GM23338 (cell line): ENCODE data around the gene TBC1D30. TPM values are rescaled to one million over a fixed set of nuclear protein-coding genes. Genes with fewer than 3 reads are reported as not detected.

Source experiments
- ATAC-seq: fragments of 200-7000 bp; cut with Tn5 transposase; 3 replicates; pipeline ENCODE4 v1.9.1; 2020
- DNase-seq: peaks from one replicate; pipeline ENCODE4 v3.0.0-alpha.2; 2015; ENCODE audit warnings: low spot score
- H2AFZ ChIP-seq: fragments of 200-600 bp; sonication (generic); 2 replicates; pipeline ENCODE4 v1.8.0; 2016; ENCODE audit warnings: antibody characterized with exemption, mild to moderate bottlenecking, moderate library complexity
- H3F3A ChIP-seq: fragments of 200-600 bp; sonication (generic); replicated peaks from 2 replicates; pipeline ENCODE4 v1.8.0; 2017; ENCODE audit warnings: antibody characterized with exemption, mixed run types, low read depth
- H3K27ac ChIP-seq: fragments of 200-600 bp; sonication (generic); 2 replicates; pipeline ENCODE4 v1.6.1; 2016; ENCODE audit warnings: low read depth
- H3K27me3 ChIP-seq: fragments of 200-600 bp; sonication (generic); 2 replicates; pipeline ENCODE4 v1.8.0; 2016; ENCODE audit warnings: mild to moderate bottlenecking, mixed run types, moderate library complexity; ENCODE audit not compliant: insufficient read depth
- H3K36me3 ChIP-seq: fragments of 200-600 bp; sonication (generic); 2 replicates; pipeline ENCODE4 v1.8.0; 2016; ENCODE audit warnings: mild to moderate bottlenecking; ENCODE audit not compliant: insufficient read depth
- H3K4me1 ChIP-seq: fragments of 200-600 bp; sonication (generic); 2 replicates; pipeline ENCODE4 v1.8.0; 2016; ENCODE audit warnings: mild to moderate bottlenecking, moderate library complexity; ENCODE audit not compliant: insufficient read depth
- H3K4me2 ChIP-seq: fragments of 200-600 bp; sonication (generic); 2 replicates; pipeline ENCODE4 v1.7.1; 2017; ENCODE audit warnings: mixed run types
- H3K4me3 ChIP-seq: fragments of 200-600 bp; sonication (generic); 2 replicates; pipeline ENCODE4 v1.6.1; 2016; ENCODE audit warnings: mixed run types
- H3K79me2 ChIP-seq: fragments of 200-600 bp; sonication (generic); replicated peaks from 2 replicates; pipeline ENCODE4 v1.8.0; 2017; ENCODE audit warnings: mild to moderate bottlenecking; ENCODE audit not compliant: insufficient read depth
- H3K9me2 ChIP-seq: fragments of 200-600 bp; sonication (generic); 2 replicates; pipeline ENCODE4 v1.8.0; 2017; ENCODE audit not compliant: insufficient read depth
- H4K20me1 ChIP-seq: fragments of 200-600 bp; sonication (generic); replicated peaks from 2 replicates; pipeline ENCODE4 v1.8.0; 2017; ENCODE audit warnings: mild to moderate bottlenecking; ENCODE audit not compliant: insufficient read depth
- H3K27ac Mint-ChIP-seq: 2 replicates; pipeline ENCODE4 v1.8.0; 2020; ENCODE audit warnings: inconsistent platforms, mild to moderate bottlenecking, moderate library complexity, mixed read lengths
- H3K27me3 Mint-ChIP-seq: 3 replicates; pipeline ENCODE4 v1.8.0; 2022; ENCODE audit warnings: low read depth, mild to moderate bottlenecking, moderate library complexity, mixed read lengths, inconsistent platforms; ENCODE audit not compliant: insufficient read depth, poor library complexity
- H3K36me3 Mint-ChIP-seq: 3 replicates; pipeline ENCODE4 v1.8.0; 2021; ENCODE audit warnings: low read depth, mild to moderate bottlenecking, inconsistent platforms, moderate library complexity, mixed read lengths
- H3K4me1 Mint-ChIP-seq: 3 replicates; pipeline ENCODE4 v1.8.0; 2020; ENCODE audit warnings: mild to moderate bottlenecking, inconsistent platforms, mixed read lengths
- H3K4me3 Mint-ChIP-seq: 3 replicates; pipeline ENCODE4 v1.8.0; 2021; ENCODE audit warnings: moderate library complexity, mild to moderate bottlenecking, inconsistent platforms, mixed read lengths
- H3K9me3 Mint-ChIP-seq: 3 replicates; pipeline ENCODE4 v1.8.0; 2020; ENCODE audit warnings: moderate library complexity, mild to moderate bottlenecking, inconsistent platforms, mixed read lengths
- CREB1 ChIP-seq: fragments of 250-450 bp; sonication (Bioruptor Pico); IDR thresholded peaks from 2 replicates; pipeline ENCODE4 v1.5.0; 2020; ENCODE audit warnings: low read depth, mild to moderate bottlenecking, moderate library complexity
- CTCF ChIP-seq, 2 experiments: fragments of 200-600 bp in 1 of 2; sonication (generic) in 1 of 2; conservative IDR thresholded peaks; 2 replicates each; pipeline versions ENCODE4 v1.5.1 to v1.6.1; 2016 to 2017; ENCODE audit warnings: antibody characterized with exemption in 2 of 2, low read depth in 2 of 2, mild to moderate bottlenecking in 2 of 2, moderate library complexity in 1 of 2
- ETS1 ChIP-seq: IDR thresholded peaks from 2 replicates; pipeline ENCODE4 v1.6.1; 2016; ENCODE audit warnings: antibody characterized with exemption
- EZH2 ChIP-seq: fragments of 200-600 bp; sonication (generic); IDR thresholded peaks from one replicate; pipeline ENCODE4 v1.8.0; 2017; ENCODE audit warnings: antibody characterized with exemption, mild to moderate bottlenecking, low read depth; ENCODE audit not compliant: unreplicated experiment
- EZH2phosphoT487 ChIP-seq: fragments of 200-600 bp; sonication (generic); IDR thresholded peaks from one replicate; pipeline ENCODE4 v1.8.1; 2018; ENCODE audit warnings: antibody characterized with exemption; ENCODE audit not compliant: unreplicated experiment
- NANOG ChIP-seq: IDR thresholded peaks from 2 replicates; pipeline ENCODE4 v1.6.1; 2016; ENCODE audit warnings: antibody characterized with exemption, borderline replicate concordance
- POLR2AphosphoS5 ChIP-seq: IDR thresholded peaks from 2 replicates; pipeline ENCODE4 v1.6.1; 2016; ENCODE audit warnings: antibody characterized with exemption, low read depth
- REST ChIP-seq: IDR thresholded peaks from one replicate; pipeline ENCODE4 v1.6.1; 2018; ENCODE audit warnings: antibody characterized with exemption; ENCODE audit not compliant: unreplicated experiment
- STAT1 ChIP-seq: IDR thresholded peaks from one replicate; pipeline ENCODE4 v1.6.1; 2016; ENCODE audit warnings: antibody characterized with exemption; ENCODE audit not compliant: unreplicated experiment
- ZNF114 ChIP-seq: fragments of 250-450 bp; sonication (Bioruptor Pico); IDR thresholded peaks from 2 replicates; pipeline ENCODE4 v1.5.0; 2020; ENCODE audit warnings: mild to moderate bottlenecking, moderate library complexity
- ZNF331 ChIP-seq: fragments of 250-450 bp; sonication (Bioruptor Pico); IDR thresholded peaks from 2 replicates; pipeline ENCODE4 v1.5.0; 2020; ENCODE audit warnings: low read depth, mild to moderate bottlenecking, moderate library complexity
- ZNF462 ChIP-seq: fragments of 250-450 bp; sonication (Bioruptor Pico); IDR thresholded peaks from 2 replicates; pipeline ENCODE4 v1.5.0; 2020; ENCODE audit warnings: mild to moderate bottlenecking, moderate library complexity
- polyA plus RNA-seq: library from polyadenylated mRNA; unstranded; fragments of >200 nt; fragmentation: Nextera tagmentation; extraction: Ambion mirVana; gene quantifications from 2 replicates; pipeline ENCODE4 v1.2.1, GENCODE V29; 2016
- total RNA-seq: library from RNA; depleted of rRNA; stranded (reverse); fragments of >200 nt; shearing (Covaris generic); gene quantifications from 2 replicates; pipeline ENCODE4 v1.2.3, GENCODE V29; 2014

The TBC1D30 gene
- total and polyA plus RNA-seq, 2 experiments from 2014 or later: 2.9 to 9.6 TPM

GRCh38 chr12:64826234-64826633, 1.8 kb downstream of the TBC1D30 start (continued):
- TF ChIP-seq CTCF (conservative IDR thresholded peaks at IDR 0.05; ENCODE audit: low read depth in 2 of 2) (no peak), NANOG (no peak), STAT1 (no peak), CREB1 (CRISPR knock-in tag) (peak; percentile 79), POLR2AphosphoS5 (no peak), EZH2phosphoT487 (no peak), ZNF331 (no peak), EZH2 (peak; percentile 20)

GRCh38 chr12:64828713-64829112, 4.3 kb downstream of the TBC1D30 start:
- no peak overlapping the region for H3K4me3 Mint-ChIP-seq

More at GRCh38 chr12:64828713-64829112, 4.3 kb downstream of the TBC1D30 start:
- peaks cover 4% of the 10 kb centered on the region; the same call in 1 of the 2 replicates for H3K36me3 ChIP-seq
- Mint-ChIP-seq H3K4me1 (peaks cover 12% of the 10 kb centered on the region), H3K9me3 (peaks cover 8% of the 10 kb centered on the region; the same call in 2 of the 3 replicates), H3K36me3 (peaks cover 8% of the 10 kb centered on the region; the same call in 2 of the 3 replicates), H3K27me3 (peaks cover 40% of the 10 kb centered on the region), H3K27ac (no peak overlapping the region)
- H3K4me2 ChIP-seq: no peak overlapping the region
- DNase-seq (no peak), ATAC-seq (no peak)
- H3F3A ChIP-seq: 0 out of 2 replicates have a peak, but pooled peaks cover 4% of the 10 kb centered on the region
- TF ChIP-seq EZH2phosphoT487: no peak
- TF ChIP-seq REST: no peak
- no peak for TF ChIP-seq NANOG
- no peak for TF ChIP-seq POLR2AphosphoS5
- TF ChIP-seq STAT1: no peak
- TF ChIP-seq ZNF462 (CRISPR knock-in tag): no peak
- no peak for TF ChIP-seq CREB1 (CRISPR knock-in tag)
- TF ChIP-seq ZNF331: no peak
- no peak for TF ChIP-seq ZNF114 (CRISPR knock-in tag)
- no peak for TF ChIP-seq EZH2
- TF ChIP-seq ETS1: no peak
- H3K4me1 ChIP-seq: peaks cover 7% of the 10 kb centered on the region; the same call in 1 of the 2 replicates
- H3K9me2 ChIP-seq: no peaks in the 10 kb centered on the region
- no peaks in the 10 kb centered on the region for H3K79me2 ChIP-seq
- H3K4me3 ChIP-seq: no peak overlapping the region
- no peaks in the 10 kb centered on the region for H4K20me1 ChIP-seq
- H2AFZ ChIP-seq: no peak overlapping the region
- H3K27me3 ChIP-seq: peaks cover 46% of the 10 kb centered on the region
- no peak overlapping the region for H3K27ac ChIP-seq
